SK-N-SH treated with all-trans-retinoic acid at 6 μM for 48 hours (cell line): Measurements from ENCODE around the gene TCERG1L.

Experiments used
- ATAC-seq: fragments of 200-7000 bp; cut with Tn5 transposase; 3 replicates; pipeline ENCODE4 v1.9.1; 2020; ENCODE audit warnings: mild to moderate bottlenecking, moderate library complexity
- ARNTL ChIP-seq: fragments of 450-650 bp; formaldehyde crosslinking; IDR thresholded peaks from 2 replicates; pipeline ENCODE4 v1.5.0; 2020; ENCODE audit warnings: low read depth, mild to moderate bottlenecking, moderate library complexity, borderline replicate concordance
- BACH2 ChIP-seq: fragments of 250-450 bp; sonication (Bioruptor Pico); IDR thresholded peaks from 2 replicates; pipeline ENCODE4 v1.9.0; 2021; ENCODE audit warnings: mild to moderate bottlenecking, borderline replicate concordance
- CREB5 ChIP-seq: fragments of 250-450 bp; sonication (Bioruptor Pico); IDR thresholded peaks from 2 replicates; pipeline ENCODE4 v1.5.1; 2020; ENCODE audit warnings: low read depth, mild to moderate bottlenecking, moderate library complexity
- CSDC2 ChIP-seq: fragments of 250-450 bp; sonication (Bioruptor Pico); IDR thresholded peaks from 2 replicates; pipeline ENCODE4 v1.5.0; 2020; ENCODE audit warnings: mild to moderate bottlenecking, moderate library complexity
- ESRRG ChIP-seq: fragments of 250-450 bp; sonication (Bioruptor Pico); IDR thresholded peaks from 2 replicates; pipeline ENCODE4 v1.6.1; 2021; ENCODE audit warnings: mild to moderate bottlenecking
- GLIS3 ChIP-seq: fragments of 250-450 bp; sonication (Bioruptor Pico); IDR thresholded peaks from 2 replicates; pipeline ENCODE4 v1.5.0; 2020; ENCODE audit warnings: mild to moderate bottlenecking, moderate library complexity
- ISL1 ChIP-seq: fragments of 250-450 bp; sonication (Bioruptor Pico); IDR thresholded peaks from 2 replicates; pipeline ENCODE4 v2.1.2; 2022; ENCODE audit warnings: mild to moderate bottlenecking, moderate library complexity
- OSR1 ChIP-seq: fragments of 250-450 bp; sonication (Bioruptor Pico); IDR thresholded peaks from 2 replicates; pipeline ENCODE4 v1.8.0; 2022; ENCODE audit warnings: moderate library complexity, mild to moderate bottlenecking, inconsistent platforms
- PATZ1 ChIP-seq: fragments of 250-450 bp; sonication (Bioruptor Pico); IDR thresholded peaks from 2 replicates; pipeline ENCODE4 v1.8.0; 2020; ENCODE audit warnings: mild to moderate bottlenecking, moderate library complexity, borderline replicate concordance
- POU6F1 ChIP-seq: fragments of 250-450 bp; sonication (Bioruptor Pico); IDR thresholded peaks from 2 replicates; pipeline ENCODE4 v1.8.0; 2021; ENCODE audit warnings: low read depth, mild to moderate bottlenecking, moderate library complexity, borderline replicate concordance
- PPARA ChIP-seq: fragments of 250-450 bp; sonication (Bioruptor Pico); IDR thresholded peaks from 2 replicates; pipeline ENCODE4 v1.5.0; 2020; ENCODE audit warnings: mild to moderate bottlenecking, borderline replicate concordance
- RARB ChIP-seq: fragments of 250-450 bp; sonication (Bioruptor Pico); IDR thresholded peaks from 2 replicates; pipeline ENCODE4 v1.8.0; 2021; ENCODE audit warnings: mild to moderate bottlenecking, moderate library complexity
- SNAI2 ChIP-seq: fragments of 250-450 bp; sonication (Bioruptor Pico); IDR thresholded peaks from 2 replicates; pipeline ENCODE4 v1.5.0; 2020; ENCODE audit warnings: mild to moderate bottlenecking, moderate library complexity
- TCF4 ChIP-seq: fragments of 250-450 bp; sonication (Bioruptor Pico); IDR thresholded peaks from 2 replicates; pipeline ENCODE4 v1.8.0; 2021; ENCODE audit warnings: mild to moderate bottlenecking, moderate library complexity, borderline replicate concordance
- TOX ChIP-seq: fragments of 250-450 bp; sonication (Bioruptor Pico); IDR thresholded peaks from 2 replicates; pipeline ENCODE4 v1.8.0; 2021; ENCODE audit warnings: mild to moderate bottlenecking, moderate library complexity, borderline replicate concordance
- TSHZ2 ChIP-seq: fragments of 250-450 bp; sonication (Bioruptor Pico); IDR thresholded peaks from 2 replicates; pipeline ENCODE4 v1.5.0; 2020; ENCODE audit warnings: mild to moderate bottlenecking, moderate library complexity
- ZC3H10 ChIP-seq: fragments of 250-450 bp; sonication (Bioruptor Pico); IDR thresholded peaks from 2 replicates; pipeline ENCODE4 v1.5.1; 2021; ENCODE audit warnings: mild to moderate bottlenecking, moderate library complexity
- ZFP3 ChIP-seq: fragments of 250-450 bp; sonication (Bioruptor Pico); IDR thresholded peaks from 2 replicates; pipeline ENCODE4 v1.5.0; 2020; ENCODE audit warnings: mild to moderate bottlenecking, moderate library complexity
- ZFP30 ChIP-seq: fragments of 450-650 bp; formaldehyde crosslinking; IDR thresholded peaks from 2 replicates; pipeline ENCODE4 v1.5.0; 2022; ENCODE audit warnings: mild to moderate bottlenecking, moderate library complexity
- ZNF565 ChIP-seq: fragments of 450-650 bp; formaldehyde crosslinking; conservative IDR thresholded peaks from 2 replicates; pipeline ENCODE4 v1.5.0; 2020; ENCODE audit warnings: low read depth, mild to moderate bottlenecking, moderate library complexity
- ZNF70 ChIP-seq: fragments of 450-650 bp; formaldehyde crosslinking; IDR thresholded peaks from 2 replicates; pipeline ENCODE4 v1.5.0; 2020; ENCODE audit warnings: mild to moderate bottlenecking, moderate library complexity
- ZNF8 ChIP-seq: fragments of 450-650 bp; formaldehyde crosslinking; IDR thresholded peaks from 2 replicates; pipeline ENCODE4 v1.5.0; 2020; ENCODE audit warnings: mild to moderate bottlenecking, moderate library complexity

Gene TCERG1L

GRCh38 chr10:131310142-131310541 is 1.4 kb downstream of the TCERG1L start:
- no peak for ATAC-seq
- TF ChIP-seq TOX (no peak), GLIS3 (CRISPR knock-in tag) (no peak), ZFP3 (CRISPR knock-in tag) (no peak), ZC3H10 (CRISPR knock-in tag) (no peak), CSDC2 (CRISPR knock-in tag) (no peak), OSR1 (CRISPR knock-in tag) (no peak), POU6F1 (CRISPR knock-in tag) (no peak), ESRRG (CRISPR knock-in tag) (no peak), BACH2 (CRISPR knock-in tag) (no peak), TSHZ2 (CRISPR knock-in tag) (no peak), PPARA (CRISPR knock-in tag) (no peak), CREB5 (CRISPR knock-in tag) (no peak), PATZ1 (CRISPR knock-in tag) (no peak), ZNF8 (CRISPR knock-in tag) (no peak), ARNTL (CRISPR knock-in tag) (no peak), ZNF565 (CRISPR knock-in tag) (no peak), ISL1 (CRISPR knock-in tag) (no peak), ZNF70 (no peak), ZFP30 (CRISPR knock-in tag) (no peak), SNAI2 (no peak)

GRCh38 chr10:131300508-131300907 is 11.0 kb downstream of the TCERG1L start:
- no peak for ATAC-seq
- no peak for TF ChIP-seq POU6F1 (CRISPR knock-in tag)
- TF ChIP-seq ZFP30 (CRISPR knock-in tag) = no peak
- no peak for TF ChIP-seq CSDC2 (CRISPR knock-in tag)
- TF ChIP-seq BACH2 (CRISPR knock-in tag) = no peak
- TF ChIP-seq TCF4 (CRISPR knock-in tag) = no peak
- no peak for TF ChIP-seq RARB (CRISPR knock-in tag)
- no peak for TF ChIP-seq PPARA (CRISPR knock-in tag)
- no peak for TF ChIP-seq TSHZ2 (CRISPR knock-in tag)
- TF ChIP-seq ZFP3 (CRISPR knock-in tag) = no peak
- no peak for TF ChIP-seq SNAI2
- no peak for TF ChIP-seq ZC3H10 (CRISPR knock-in tag)
- TF ChIP-seq ZNF565 (CRISPR knock-in tag) = no peak
- TF ChIP-seq ARNTL (CRISPR knock-in tag) = no peak
